ENCODE measurements around the gene RPL31. TPM values are rescaled to one million over a fixed set of nuclear protein-coding genes. Genes with fewer than 3 reads are reported as not detected.

Gene RPL31
- 649 TPM for total RNA-seq
- long read RNA-seq, transcript RPL31-208 (4 exons, 825 nt): minor isoform, 37 of 130 reads
- long read RNA-seq, transcript RPL31-201 (5 exons, 1,865 nt): major isoform, 85 of 130 reads
- long read RNA-seq, partial matches to known transcripts: 3 of 130 reads
- long read RNA-seq, other reads (novel, unspliced or antisense): 1 of 130 reads

- DNase-seq (ENCODE audit: low spot score): peak; percentile 98
- intact Hi-C loops (cut with DNase I): loop anchor here (2.0 kb wide), 1 partner anchor 151 kb away; no protein-coding TSS in a partner anchor
These were observed at the start of gene RPL31 for GRCh38 chr2:101001691-101002561. RPL31 (plus strand) TSS chr2:101002289; CDS start chr2:101002702, 413 bp downstream.

DNA sequence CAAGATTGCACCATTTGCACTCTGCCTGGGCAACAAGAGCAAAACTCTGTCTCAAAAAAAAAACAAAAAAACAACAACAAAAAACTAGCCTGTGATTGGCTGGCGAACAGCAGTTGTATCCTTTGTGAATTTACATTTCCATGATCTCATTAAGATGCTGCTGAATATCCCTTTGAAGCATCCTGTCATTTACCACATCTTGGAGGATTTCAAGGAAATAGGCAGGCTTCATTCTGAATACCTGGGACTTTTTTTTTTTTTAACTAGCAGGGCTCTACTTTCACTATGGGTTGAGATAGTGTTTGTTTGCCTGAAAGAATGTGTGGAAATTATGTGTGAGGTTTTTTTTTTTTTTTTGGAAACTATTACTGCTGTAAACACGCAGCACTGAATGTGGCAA lies 49.6 kb upstream of the RPL31 start:
- intact Hi-C loops (cut with DNase I): no loop called here
- DNase-seq (ENCODE audit: low spot score): no peak

DNA sequence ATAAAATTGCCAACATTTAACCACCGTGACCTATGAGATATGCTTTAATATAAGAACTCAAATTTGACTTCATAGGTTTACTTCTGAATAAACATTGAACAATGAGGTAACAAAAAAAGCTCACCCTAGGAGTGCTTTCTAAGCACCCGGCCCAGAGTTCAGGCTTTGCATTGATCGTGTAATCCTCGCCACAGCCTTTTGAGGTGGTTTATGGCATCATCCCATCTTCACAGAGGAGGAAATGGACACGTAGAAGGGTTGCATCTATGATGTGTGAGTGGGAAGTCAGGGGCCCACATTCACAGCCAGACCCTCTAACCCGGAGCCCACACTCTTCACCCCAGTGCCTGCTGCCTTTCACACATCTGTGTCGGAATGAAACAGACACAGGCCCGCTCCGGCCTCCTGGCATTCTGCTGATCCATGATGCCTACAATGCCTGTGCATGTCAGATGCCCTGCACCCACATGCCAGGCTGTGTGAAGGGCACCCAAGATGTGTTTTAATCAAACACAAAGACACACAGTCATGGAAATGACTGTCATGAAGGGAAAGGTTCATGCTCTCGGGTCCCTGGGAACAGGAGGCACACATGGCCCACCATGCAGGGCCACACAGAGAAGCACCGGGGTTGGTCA lies 48.6 kb upstream of the RPL31 start:
- intact Hi-C loops (cut with DNase I): no loop called here

GRCh38 chr2:100954044-100954420 lies 48.1 kb upstream of the RPL31 start:
- intact Hi-C loops (cut with DNase I): no loop called here
- DNase-seq (ENCODE audit: low spot score): peak; percentile 43

More for the DNA sequence above, 48.6 kb upstream of the RPL31 start:
- DNase-seq (ENCODE audit: low spot score): peak; percentile 46

- DNase-seq (ENCODE audit: low spot score): peak; percentile 14
- intact Hi-C loops (cut with DNase I): no loop called here
These were observed 46.9 kb upstream of the RPL31 start for GRCh38 chr2:100955226-100955625.

DNA sequence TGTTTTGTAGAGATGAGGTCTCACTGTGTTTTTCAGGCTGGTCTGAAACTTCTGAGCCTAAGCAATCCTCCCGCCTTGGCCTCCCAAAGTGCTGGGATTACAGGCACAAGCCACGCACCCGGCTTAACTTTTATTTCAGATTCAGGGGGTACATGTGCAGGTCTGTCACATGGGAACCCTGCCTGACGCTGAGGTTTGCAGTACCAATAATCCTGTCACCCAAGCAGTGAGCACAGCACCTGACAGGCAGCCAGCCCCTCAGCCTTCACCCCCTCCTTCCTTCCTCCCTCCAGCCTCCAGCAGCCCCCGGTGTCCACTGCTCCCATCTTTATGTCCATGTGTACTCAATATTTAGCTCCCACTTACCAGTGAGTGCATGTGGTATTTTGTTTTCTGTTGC lies 46.0 kb upstream of the RPL31 start:
- intact Hi-C loops (cut with DNase I): no loop called here
- no peak for DNase-seq (ENCODE audit: low spot score)

GRCh38 chr2:100957996-100958653 lies 44.0 kb upstream of the RPL31 start:
- no peak for DNase-seq (ENCODE audit: low spot score)
- intact Hi-C loops (cut with DNase I): no loop called here

GRCh38 chr2:100959225-100959880 lies 42.7 kb upstream of the RPL31 start:
- no peak for DNase-seq (ENCODE audit: low spot score)
- intact Hi-C loops (cut with DNase I): no loop called here

GRCh38 chr2:100960688-100961087 lies 41.4 kb upstream of the RPL31 start:
- intact Hi-C loops (cut with DNase I): no loop called here
- DNase-seq (ENCODE audit: low spot score): no peak

DNA sequence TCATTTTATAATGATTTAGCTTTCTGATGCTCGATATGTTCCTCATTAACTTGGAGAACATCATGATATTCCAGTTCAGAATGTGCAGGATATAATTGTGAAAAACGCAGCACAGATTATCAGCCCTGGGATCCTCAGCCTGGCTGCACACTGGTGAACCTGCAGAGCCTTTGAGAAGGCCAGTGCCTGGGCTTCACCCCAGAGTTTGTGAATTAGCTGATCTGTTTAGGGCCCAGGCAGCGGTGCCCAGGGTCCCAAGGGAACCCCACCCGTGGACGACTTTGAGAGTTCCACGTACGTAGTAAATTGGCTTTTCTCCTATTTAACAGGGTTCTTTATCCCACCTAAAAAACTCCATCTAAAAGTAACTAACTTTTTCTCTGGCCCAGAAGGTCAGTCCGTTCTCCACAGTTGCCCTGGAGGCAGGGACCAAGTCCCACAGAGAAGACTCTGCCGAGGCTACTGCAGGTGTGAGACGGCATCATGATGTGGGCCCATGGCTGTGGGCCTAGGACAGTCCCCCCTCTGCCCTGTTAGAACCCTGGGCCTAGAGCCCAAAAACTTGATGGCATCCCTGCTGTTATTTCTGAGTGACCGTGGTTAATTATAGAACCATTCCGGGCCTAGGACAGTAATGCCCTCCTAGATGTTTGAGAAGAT lies 39.6 kb upstream of the RPL31 start:
- intact Hi-C loops (cut with DNase I): no loop called here
- no peak for DNase-seq (ENCODE audit: low spot score)

DNA sequence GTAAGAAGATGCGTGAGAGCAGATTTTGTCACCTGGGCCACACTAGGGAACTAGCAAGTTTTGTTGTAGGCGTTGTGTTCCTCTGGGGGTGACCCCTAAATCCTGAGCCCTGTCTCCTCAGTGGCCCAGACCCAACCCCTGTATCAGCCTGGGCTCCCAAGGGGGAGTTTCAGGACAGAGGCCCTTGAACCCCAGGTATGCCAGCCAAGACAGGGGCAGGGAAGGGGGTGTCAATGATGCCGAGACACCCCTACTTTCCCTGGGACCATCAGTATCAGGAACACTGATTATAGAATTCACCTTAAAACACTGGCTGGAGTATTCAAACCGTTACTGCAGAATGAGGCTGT lies 39.1 kb upstream of the RPL31 start:
- intact Hi-C loops (cut with DNase I): no loop called here
- DNase-seq (ENCODE audit: low spot score): no peak

DNA sequence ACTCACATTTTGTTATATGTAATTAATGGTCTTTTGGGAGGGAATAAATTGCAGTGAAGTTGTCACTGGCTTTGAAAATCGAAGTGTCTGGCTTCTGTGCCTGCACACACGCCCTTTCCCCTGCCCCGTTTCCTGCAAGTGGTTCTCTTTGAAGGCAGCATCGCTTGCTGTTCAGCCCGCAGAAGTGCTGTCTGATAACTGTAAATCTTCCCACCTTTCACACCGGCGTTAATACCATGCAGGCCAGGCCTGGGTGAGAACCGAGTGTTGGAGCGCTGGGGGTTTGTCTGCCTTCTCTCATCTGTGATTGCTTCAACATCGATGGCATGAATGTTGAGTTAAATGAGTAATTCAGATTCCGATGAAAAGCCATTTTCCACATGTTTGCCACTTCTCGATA lies 37.9 kb upstream of the RPL31 start:
- DNase-seq (ENCODE audit: low spot score): no peak
- intact Hi-C loops (cut with DNase I): no loop called here

- intact Hi-C loops (cut with DNase I): no loop called here
- DNase-seq (ENCODE audit: low spot score): no peak
These were observed 37.4 kb upstream of the RPL31 start for GRCh38 chr2:100964681-100965169.

DNA sequence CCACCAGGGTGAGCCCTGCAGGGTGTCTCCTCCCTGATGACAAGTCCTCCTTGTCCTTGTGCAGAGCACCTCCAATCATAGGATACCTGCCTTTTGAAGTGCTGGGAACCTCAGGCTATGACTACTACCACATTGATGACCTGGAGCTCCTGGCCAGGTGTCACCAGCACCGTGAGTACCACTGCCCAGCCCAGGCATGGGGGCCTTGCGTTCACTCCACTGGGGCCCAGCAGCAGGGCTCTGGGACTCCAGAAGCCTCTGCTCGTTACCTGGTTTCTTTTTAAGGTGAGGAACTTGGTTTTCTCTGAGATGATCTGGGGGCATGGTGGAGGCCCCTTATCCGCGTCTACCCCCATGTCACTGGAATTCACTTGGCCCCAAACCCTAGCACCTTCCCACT lies 36.5 kb upstream of the RPL31 start:
- DNase-seq (ENCODE audit: low spot score): no peak
- intact Hi-C loops (cut with DNase I): no loop called here

- DNase-seq (ENCODE audit: low spot score): no peak
- intact Hi-C loops (cut with DNase I): no loop called here
These were observed 34.4 kb upstream of the RPL31 start for GRCh38 chr2:100967716-100968115.

DNA sequence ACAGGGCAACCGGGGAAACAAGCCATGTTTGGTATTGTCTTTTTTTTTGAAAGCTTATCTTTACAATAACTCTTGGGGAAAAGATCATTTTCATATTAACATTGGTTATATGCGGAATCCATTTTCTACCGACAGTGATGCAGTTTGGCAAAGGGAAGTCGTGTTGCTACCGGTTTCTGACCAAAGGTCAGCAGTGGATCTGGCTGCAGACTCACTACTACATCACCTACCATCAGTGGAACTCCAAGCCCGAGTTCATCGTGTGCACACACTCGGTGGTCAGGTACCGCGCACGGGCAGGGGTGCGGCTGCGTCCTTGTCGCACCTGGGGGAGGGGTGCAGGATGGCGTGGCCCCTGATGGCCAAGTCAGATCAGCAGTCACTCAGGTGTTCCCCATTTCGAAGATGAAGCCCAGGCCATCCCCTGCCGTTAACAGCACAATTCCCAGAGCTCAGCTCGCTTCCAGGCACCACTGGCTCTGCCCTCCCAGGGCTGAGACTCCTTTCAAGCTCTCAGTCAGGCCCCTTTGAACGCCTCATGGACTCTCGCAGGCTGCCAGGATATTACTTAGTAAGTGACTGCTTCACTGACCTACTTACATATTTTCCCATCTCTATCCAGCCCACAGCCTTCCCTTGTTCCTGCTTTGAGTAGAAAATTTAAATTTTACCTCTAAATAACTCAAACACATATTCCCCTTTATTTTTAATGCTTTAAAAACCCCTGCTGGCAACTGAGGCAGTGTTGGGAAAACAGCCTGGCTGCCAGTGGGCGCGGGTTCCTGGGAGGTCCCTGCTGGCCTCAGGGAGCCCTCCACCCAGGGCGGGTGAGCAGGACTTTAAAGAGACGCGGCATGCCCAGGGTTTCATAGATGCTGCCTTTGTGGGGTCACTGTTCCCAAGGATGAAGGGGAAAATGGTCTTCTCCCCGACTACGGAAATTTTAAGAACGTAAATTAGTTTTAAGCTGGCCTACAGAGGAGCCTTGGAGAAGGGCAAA lies 33.6 kb upstream of the RPL31 start:
- intact Hi-C loops (cut with DNase I): no loop called here
- no peak for DNase-seq (ENCODE audit: low spot score)

- intact Hi-C loops (cut with DNase I): no loop called here
- no peak for DNase-seq (ENCODE audit: low spot score)
These were observed 32.1 kb upstream of the RPL31 start for GRCh38 chr2:100969998-100970397.

DNA sequence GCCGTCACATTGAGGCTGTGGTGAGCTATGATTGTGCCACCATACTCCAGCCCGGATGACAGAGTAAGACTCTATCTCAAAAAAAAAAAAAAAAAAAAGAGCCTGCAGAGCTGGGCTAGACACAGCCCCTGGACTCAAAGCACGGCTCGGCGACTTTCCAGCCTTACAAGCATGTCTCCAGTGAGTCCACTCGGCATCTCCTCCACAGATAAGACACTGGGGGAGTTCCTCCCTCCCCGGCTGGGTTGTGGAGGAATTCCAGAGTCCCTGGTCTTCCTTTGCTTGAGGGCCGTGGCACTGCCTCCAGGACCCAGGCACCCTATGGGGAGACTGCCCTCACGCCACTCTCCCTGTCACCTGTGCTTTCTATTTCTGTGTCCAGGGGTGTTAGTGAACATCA lies 30.9 kb upstream of the RPL31 start:
- DNase-seq (ENCODE audit: low spot score): no peak
- intact Hi-C loops (cut with DNase I): no loop called here
